Measurements from ENCODE around the gene HSD17B8.

DNA sequence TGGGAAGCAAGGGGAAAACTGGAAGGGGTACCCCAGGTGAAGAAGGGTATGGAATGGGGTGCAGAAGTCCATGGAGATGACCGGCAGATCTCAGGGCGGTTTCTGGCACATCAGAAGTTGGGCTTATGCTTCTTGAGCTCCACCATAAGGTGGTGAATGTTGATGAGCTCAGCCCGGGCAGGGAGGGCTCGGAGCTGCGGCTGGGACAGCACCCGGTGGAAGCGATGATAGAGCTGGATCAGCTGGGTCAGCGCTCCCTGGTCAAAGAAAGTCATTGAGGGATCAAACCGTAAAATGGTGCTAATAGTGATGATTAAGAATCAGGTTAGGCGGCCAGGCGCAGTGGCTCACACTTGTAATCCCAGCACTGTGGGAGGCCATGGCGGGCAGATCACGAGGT lies 46.3 kb downstream of the HSD17B8 start:
- TF ChIP-seq EZH2 (IDR thresholded peaks at IDR 0.05) = no peak
- no peak for TF ChIP-seq POLR2AphosphoS5 (IDR thresholded peaks at IDR 0.05; ENCODE audit: borderline replicate concordance, low read depth, low read length)

All from SK-N-MC (cell line).